Caco-2 (cell line): ENCODE measurements around the gene COL27A1. TPM values are rescaled to one million over a fixed set of nuclear protein-coding genes. Genes with fewer than 3 reads are reported as not detected.

Experiments
- BruUV-seq: library from RNA; stranded (reverse); fragments of 400-500 nt; replicated peaks from 2 replicates; lab custom pipeline; 2021; lab: Mats Ljungman, UMichigan
- CTCF ChIA-PET: fragments of 300-600 bp; sonication (Branson Sonifier 250); formaldehyde crosslinking; loops from one replicate; lab custom pipeline; 2022; ENCODE audit warnings: antibody characterized with exemption; lab: Charles Lee
- POLR2A ChIA-PET: fragments of 300-600 bp; sonication (Branson Sonifier 250); formaldehyde crosslinking; loops from one replicate; lab custom pipeline; 2022; ENCODE audit warnings: antibody characterized with exemption; lab: Charles Lee
- DNase-seq, 2 experiments: peaks; one replicate each; pipeline versions ENCODE4 v3.0.0 to v3.0.0-alpha.2; 2020 to 2022
- H3K27me3 ChIP-seq: replicated peaks from 2 replicates; pipeline ENCODE4 v1.6.0; 2011; ENCODE audit warnings: low read length; ENCODE audit not compliant: control insufficient read depth, insufficient read depth
- H3K36me3 ChIP-seq: 2 replicates; pipeline ENCODE4 v1.5.1; 2011; ENCODE audit warnings: low read length; ENCODE audit not compliant: control insufficient read depth, insufficient read depth
- H3K4me1 ChIP-seq: fragments of 250-450 bp; sonication (Bioruptor Pico); 2 replicates; pipeline ENCODE4 v1.5.1; 2020; ENCODE audit warnings: mild to moderate bottlenecking
- H3K4me3 ChIP-seq: 2 replicates; pipeline ENCODE4 v1.5.1; 2011; ENCODE audit warnings: low read depth, mild to moderate bottlenecking, control low read depth, low read length
- H3K9me3 ChIP-seq: fragments of 250-450 bp; sonication (Bioruptor Pico); 2 replicates; pipeline ENCODE4 v1.5.1; 2020; ENCODE audit warnings: mild to moderate bottlenecking, moderate library complexity
- H3K27ac Mint-ChIP-seq: one replicate; pipeline ENCODE4 v1.8.0; 2022; ENCODE audit warnings: mixed read lengths; ENCODE audit not compliant: unreplicated experiment
- H3K27me3 Mint-ChIP-seq: one replicate; pipeline ENCODE4 v1.8.0; 2022; ENCODE audit warnings: mixed read lengths; ENCODE audit not compliant: insufficient read depth, unreplicated experiment
- H3K36me3 Mint-ChIP-seq: one replicate; pipeline ENCODE4 v1.8.0; 2022; ENCODE audit warnings: mild to moderate bottlenecking, mixed read lengths; ENCODE audit not compliant: insufficient read depth, unreplicated experiment
- H3K4me1 Mint-ChIP-seq: one replicate; pipeline ENCODE4 v1.8.0; 2022; ENCODE audit warnings: low read depth, mixed read lengths; ENCODE audit not compliant: unreplicated experiment
- H3K4me3 Mint-ChIP-seq: one replicate; pipeline ENCODE4 v1.8.0; 2022; ENCODE audit warnings: mild to moderate bottlenecking, moderate library complexity, mixed read lengths; ENCODE audit not compliant: unreplicated experiment
- H3K9me3 Mint-ChIP-seq: one replicate; pipeline ENCODE4 v1.8.0; 2022; ENCODE audit warnings: mixed read lengths; ENCODE audit not compliant: unreplicated experiment
- CTCF ChIP-seq, 2 experiments: fragments of 200-600 bp in 1 of 2; IDR thresholded peaks; 1 replicate in 1 of 2; 2 replicates in 1 of 2; pipeline versions ENCODE4 v1.5.1 to v1.8.0; 2011 to 2022; ENCODE audit warnings: antibody characterized with exemption in 1 of 2, control low read depth in 1 of 2, inconsistent platforms in 1 of 2, low read depth in 1 of 2, low read length in 1 of 2, mild to moderate bottlenecking in 1 of 2, moderate library complexity in 1 of 2; ENCODE audit not compliant: insufficient read depth in 1 of 2, severe bottlenecking in 1 of 2, unreplicated experiment in 1 of 2
- intact Hi-C: fragments of 100-400 bp; cut with micrococcal nuclease; formaldehyde crosslinking; loops from one replicate; pipeline ENCODE4 v1.10.0; 2022; ENCODE audit not compliant: unreplicated experiment
- total RNA-seq: library from RNA; stranded (reverse); gene quantifications from 2 replicates; pipeline ENCODE4 v1.2.3, GENCODE V29; 2022

The COL27A1 gene
- total RNA-seq, 1 experiment from 2014 or later, result 31.1 TPM

GRCh38 chr9:114140850-114141249 is 14.5 kb upstream of the COL27A1 start:
- Histone ChIP-seq H3K36me3 (no peaks in the 10 kb centered on the region), H3K4me3 (no peak overlapping the region), H3K27me3 (no peaks in the 10 kb centered on the region), H3K9me3 (no peaks in the 10 kb centered on the region), H3K4me1 (peaks cover 12% of the 10 kb centered on the region)
- Mint-ChIP-seq H3K4me3 (no peak overlapping the region), H3K4me1 (peaks cover 16% of the 10 kb centered on the region), H3K36me3 (no peaks in the 10 kb centered on the region), H3K27ac (no peak overlapping the region), H3K27me3 (no peaks in the 10 kb centered on the region), H3K9me3 (no peaks in the 10 kb centered on the region)
- intact Hi-C loops, result no loop called here
- DNase-seq, result no peak
- no peak for TF ChIP-seq CTCF (IDR thresholded peaks at IDR 0.05; ENCODE audit: insufficient read depth in 1 of 2, low read depth in 1 of 2, low read length in 1 of 2, severe bottlenecking in 1 of 2, unreplicated experiment in 1 of 2)
- BruUV-seq, result no TSS peak
- CTCF ChIA-PET, result interaction anchor here (1.0 to 1.3 kb wide), 2 partner anchors 14 to 58 kb away, joined by 3 to 5 read pairs; no protein-coding TSS in a partner anchor
- POLR2A ChIA-PET, result interaction anchor here (0.6 kb wide), 1 partner anchor 340 kb away, joined by 7 read pairs; no protein-coding TSS in a partner anchor

GRCh38 chr9:114141553-114142402 is 13.6 kb upstream of the COL27A1 start:
- no peaks in the 10 kb centered on the region for H3K36me3 ChIP-seq
- H3K27me3 ChIP-seq, result no peaks in the 10 kb centered on the region
- no peak for DNase-seq
- H3K4me3 ChIP-seq, result no peak overlapping the region
- H3K4me3 Mint-ChIP-seq, result no peak overlapping the region
- peaks cover 16% of the 10 kb centered on the region for H3K4me1 ChIP-seq
- H3K4me1 Mint-ChIP-seq, result peaks cover 16% of the 10 kb centered on the region
- intact Hi-C loops, result loop anchor here (2.0 kb wide), 1 partner anchor 23 kb away; no protein-coding TSS in a partner anchor
- POLR2A ChIA-PET, result interaction anchor here (0.5 to 0.6 kb wide), 2 partner anchors 238 to 341 kb away, joined by 7 read pairs; no protein-coding TSS in a partner anchor
- no TSS peak for BruUV-seq
- no peaks in the 10 kb centered on the region for H3K9me3 Mint-ChIP-seq
- H3K9me3 ChIP-seq, result no peaks in the 10 kb centered on the region
- H3K36me3 Mint-ChIP-seq, result no peaks in the 10 kb centered on the region
- no peaks in the 10 kb centered on the region for H3K27me3 Mint-ChIP-seq
- CTCF ChIA-PET, result interaction anchor here (1.0 to 1.7 kb wide), 4 partner anchors 13 to 59 kb away, joined by 3 to 12 read pairs (median 3); partner anchors contain the start of genes COL27A1 and KIF12
- H3K27ac Mint-ChIP-seq, result no peak overlapping the region
- TF ChIP-seq CTCF (IDR thresholded peaks at IDR 0.05; ENCODE audit: insufficient read depth in 1 of 2, low read depth in 1 of 2, low read length in 1 of 2, severe bottlenecking in 1 of 2, unreplicated experiment in 1 of 2), result no peak

GRCh38 chr9:114143234-114143633 is 12.1 kb upstream of the COL27A1 start:
- Mint-ChIP-seq H3K4me1 (peaks cover 16% of the 10 kb centered on the region), H3K36me3 (no peaks in the 10 kb centered on the region), H3K4me3 (no peak overlapping the region), H3K9me3 (no peaks in the 10 kb centered on the region), H3K27me3 (no peaks in the 10 kb centered on the region), H3K27ac (no peak overlapping the region)
- Histone ChIP-seq H3K4me1 (peaks cover 16% of the 10 kb centered on the region), H3K27me3 (no peaks in the 10 kb centered on the region), H3K4me3 (no peak overlapping the region), H3K36me3 (no peaks in the 10 kb centered on the region), H3K9me3 (no peaks in the 10 kb centered on the region)
- no peak for TF ChIP-seq CTCF (IDR thresholded peaks at IDR 0.05; ENCODE audit: insufficient read depth in 1 of 2, low read depth in 1 of 2, low read length in 1 of 2, severe bottlenecking in 1 of 2, unreplicated experiment in 1 of 2)
- BruUV-seq, result no TSS peak
- POLR2A ChIA-PET, result no interaction called here
- intact Hi-C loops, result loop anchor here (2.0 kb wide), 1 partner anchor 24 kb away; no protein-coding TSS in a partner anchor
- no peak for DNase-seq
- CTCF ChIA-PET, result interaction anchor here (1.0 kb wide), 2 partner anchors 10 to 35 kb away, joined by 3 read pairs; no protein-coding TSS in a partner anchor
